ENCODE measurements around the gene TAS1R3. TPM values are rescaled to one million over a fixed set of nuclear protein-coding genes. Genes with fewer than 3 reads are reported as not detected.

Gene TAS1R3
- total and polyA plus RNA-seq, 5 donors from 2014 or later, result 0.06 to 2.0 (median 0.11) TPM; not detected in 2

GRCh38 chr1:1373051-1373814 lies 42.2 kb downstream of the TAS1R3 start:
- Mint-ChIP-seq H3K4me1 (peaks cover 0 to 36% (median 6%) of the 10 kb centered on the region in 4 donors), H3K27ac (peak overlapping the region in 2 of 3 donors; percentile 38 to 42), H3K27me3 (no peaks in the 10 kb centered on the region), H3K4me3 (peak overlapping the region; percentile 33 to 95 (median 76)), H3K9me3 (no peaks in the 10 kb centered on the region), H3K36me3 (no peaks in the 10 kb centered on the region)
- ATAC-seq (ENCODE audit: low read depth in 2 of 2) (no peak), DNase-seq (no peak)
- Histone ChIP-seq H3K27ac (ENCODE audit: insufficient read depth, low read length, poor library complexity, severe bottlenecking) (peak overlapping the region; percentile 94), H3K27me3 (ENCODE audit: control insufficient read depth, insufficient read depth, low read length) (no peaks in the 10 kb centered on the region), H3K36me3 (ENCODE audit: control insufficient read depth, insufficient read depth, low read length) (no peaks in the 10 kb centered on the region), H3K9me3 (ENCODE audit: control insufficient read depth in 2 of 2, low read length in 2 of 2) (no peaks in the 10 kb centered on the region), H3K4me3 (ENCODE audit: low read depth, low read length) (no peak overlapping the region), H3K4me1 (ENCODE audit: control insufficient read depth, insufficient read depth, low read length, poor library complexity, severe bottlenecking) (peaks cover 39% of the 10 kb centered on the region)

- Mint-ChIP-seq H3K4me3 (peak overlapping the region; percentile 90 to 95 (median 92)), H3K9me3 (no peaks in the 10 kb centered on the region), H3K27me3 (no peaks in the 10 kb centered on the region), H3K27ac (peak overlapping the region in 2 of 3 donors; percentile 69 to 98), H3K4me1 (peaks cover 0 to 36% (median 6%) of the 10 kb centered on the region in 4 donors), H3K36me3 (no peaks in the 10 kb centered on the region)
- Histone ChIP-seq H3K4me3 (ENCODE audit: low read depth, low read length) (no peak overlapping the region), H3K9me3 (ENCODE audit: control insufficient read depth in 2 of 2, low read length in 2 of 2) (no peaks in the 10 kb centered on the region), H3K36me3 (ENCODE audit: control insufficient read depth, insufficient read depth, low read length) (no peaks in the 10 kb centered on the region), H3K27me3 (ENCODE audit: control insufficient read depth, insufficient read depth, low read length) (no peaks in the 10 kb centered on the region), H3K4me1 (ENCODE audit: control insufficient read depth, insufficient read depth, low read length, poor library complexity, severe bottlenecking) (peaks cover 39% of the 10 kb centered on the region), H3K27ac (ENCODE audit: insufficient read depth, low read length, poor library complexity, severe bottlenecking) (peak overlapping the region; percentile 94)
- DNase-seq (no peak), ATAC-seq (ENCODE audit: low read depth in 2 of 2) (no peak)
Observed at GRCh38 chr1:1373815-1374588, 42.9 kb downstream of the TAS1R3 start.

DNA sequence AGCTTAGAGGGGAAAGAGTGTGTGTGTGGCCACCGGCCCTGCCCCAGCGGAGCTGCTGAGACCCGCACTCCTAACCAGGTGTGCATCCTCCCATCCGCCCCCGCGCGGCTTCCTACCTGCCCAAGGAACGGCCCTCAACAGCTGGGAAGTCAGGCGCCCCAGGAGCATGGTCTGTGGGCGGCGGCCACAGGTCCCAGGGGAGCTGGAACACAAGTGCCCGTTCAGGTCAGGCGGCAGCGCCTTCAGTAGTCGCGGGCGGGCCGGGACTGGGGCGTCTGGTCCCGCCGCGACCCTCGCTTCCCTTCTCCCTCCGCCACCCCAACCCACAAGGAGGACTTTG lies 43.5 kb downstream of the TAS1R3 start:
- Mint-ChIP-seq H3K27ac (peak overlapping the region in 2 of 3 donors; percentile 69 to 98), H3K36me3 (no peaks in the 10 kb centered on the region), H3K9me3 (no peaks in the 10 kb centered on the region), H3K4me3 (peak overlapping the region; percentile 90 to 95 (median 92)), H3K4me1 (peaks cover 0 to 36% (median 6%) of the 10 kb centered on the region in 4 donors), H3K27me3 (no peaks in the 10 kb centered on the region)
- H3K4me1 ChIP-seq (ENCODE audit: control insufficient read depth, insufficient read depth, low read length, poor library complexity, severe bottlenecking), result peaks cover 39% of the 10 kb centered on the region
- no peaks in the 10 kb centered on the region for H3K27me3 ChIP-seq (ENCODE audit: control insufficient read depth, insufficient read depth, low read length)
- H3K4me3 ChIP-seq (ENCODE audit: low read depth, low read length), result no peak overlapping the region
- DNase-seq (no peak), ATAC-seq (ENCODE audit: low read depth in 2 of 2) (no peak)
- H3K9me3 ChIP-seq (ENCODE audit: control insufficient read depth in 2 of 2, low read length in 2 of 2), result no peaks in the 10 kb centered on the region
- H3K36me3 ChIP-seq (ENCODE audit: control insufficient read depth, insufficient read depth, low read length), result no peaks in the 10 kb centered on the region
- H3K27ac ChIP-seq (ENCODE audit: insufficient read depth, low read length, poor library complexity, severe bottlenecking), result peak overlapping the region; percentile 94

DNA sequence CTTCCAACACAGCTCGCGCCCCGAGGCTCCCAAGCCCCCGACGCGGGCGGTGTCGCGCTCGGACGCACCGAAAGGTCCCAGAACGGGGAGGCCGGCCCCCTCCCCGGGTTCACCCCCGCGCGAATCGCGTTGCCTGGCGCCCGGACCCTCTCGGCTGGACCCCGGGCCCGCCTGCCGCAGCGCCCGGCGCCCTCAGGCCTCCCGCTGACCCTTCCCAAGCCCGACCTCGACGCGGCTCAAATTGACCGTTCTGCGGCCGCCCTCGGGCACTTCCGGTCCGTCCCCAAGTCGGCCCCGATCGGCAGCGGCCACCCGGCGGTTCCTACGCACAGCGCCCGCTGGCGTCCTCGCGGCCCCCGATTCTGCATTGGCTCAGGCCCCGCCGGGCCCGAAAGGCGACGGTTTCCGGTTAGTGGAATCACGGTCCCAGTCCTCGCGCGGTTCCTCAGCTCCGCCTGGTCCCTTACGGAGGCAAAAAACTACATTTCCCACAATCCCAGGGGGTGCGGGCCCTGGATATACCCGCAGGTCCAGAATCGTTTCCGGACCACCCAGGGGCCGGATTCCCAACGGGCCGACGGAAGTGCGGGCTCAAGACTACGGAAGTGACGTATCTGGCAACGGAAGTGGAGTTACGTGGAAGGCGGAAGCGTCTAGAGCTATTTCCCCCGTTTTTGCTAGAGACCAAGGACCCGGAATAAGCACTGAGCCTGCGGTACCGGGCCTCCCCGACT lies 44.0 kb downstream of the TAS1R3 start, which contains the start of gene AURKAIP1:
Gene AURKAIP1 (minus strand): TSS at position 279 of the 734 bp plus-strand sequence. CDS start 451 bp downstream, outside the sequence.
- Histone ChIP-seq H3K36me3 (ENCODE audit: control insufficient read depth, insufficient read depth, low read length) (no peaks in the 10 kb centered on the region), H3K9me3 (ENCODE audit: control insufficient read depth in 2 of 2, low read length in 2 of 2) (no peaks in the 10 kb centered on the region), H3K4me1 (ENCODE audit: control insufficient read depth, insufficient read depth, low read length, poor library complexity, severe bottlenecking) (peaks cover 39% of the 10 kb centered on the region), H3K4me3 (ENCODE audit: low read depth, low read length) (peak within 1 kb of the TSS; percentile 53), H3K27me3 (ENCODE audit: control insufficient read depth, insufficient read depth, low read length) (no peaks in the 10 kb centered on the region), H3K27ac (ENCODE audit: insufficient read depth, low read length, poor library complexity, severe bottlenecking) (peak within 1 kb of the TSS; percentile 94)
- peaks cover 0 to 35% (median 6%) of the 10 kb centered on the region in 4 donors for H3K4me1 Mint-ChIP-seq
- DNase-seq, result peak; percentile 95 to 100 (median 97)
- H3K9me3 Mint-ChIP-seq, result no peaks in the 10 kb centered on the region
- H3K27ac Mint-ChIP-seq, result peak within 1 kb of the TSS; percentile 96 to 99 (median 98)
- H3K4me3 Mint-ChIP-seq, result peak within 1 kb of the TSS; percentile 90 to 95 (median 94)
- no peaks in the 10 kb centered on the region for H3K36me3 Mint-ChIP-seq
- no peaks in the 10 kb centered on the region for H3K27me3 Mint-ChIP-seq
- ATAC-seq (ENCODE audit: low read depth in 2 of 2), result peak; percentile 88 to 90

GRCh38 chr1:1376551-1377226 lies 45.6 kb downstream of the TAS1R3 start:
- peak overlapping the region in 3 of 4 donors; percentile 29 to 88 (median 69) for H3K4me3 Mint-ChIP-seq
- H3K27me3 ChIP-seq (ENCODE audit: control insufficient read depth, insufficient read depth, low read length), result no peaks in the 10 kb centered on the region

GRCh38 chr1:1377540-1378205 lies 46.6 kb downstream of the TAS1R3 start:
- Mint-ChIP-seq H3K4me3 (peak overlapping the region in 1 of 4 donors; percentile 63), H3K36me3 (no peaks in the 10 kb centered on the region), H3K4me1 (peaks cover 0 to 20% (median 6%) of the 10 kb centered on the region in 4 donors), H3K27me3 (no peaks in the 10 kb centered on the region), H3K9me3 (no peaks in the 10 kb centered on the region), H3K27ac (no peak overlapping the region)
- no peak for DNase-seq
- no peak for ATAC-seq (ENCODE audit: low read depth in 2 of 2)
- Histone ChIP-seq H3K9me3 (ENCODE audit: control insufficient read depth in 2 of 2, low read length in 2 of 2) (no peaks in the 10 kb centered on the region), H3K4me3 (ENCODE audit: low read depth, low read length) (no peak overlapping the region), H3K4me1 (ENCODE audit: control insufficient read depth, insufficient read depth, low read length, poor library complexity, severe bottlenecking) (peaks cover 19% of the 10 kb centered on the region), H3K27me3 (ENCODE audit: control insufficient read depth, insufficient read depth, low read length) (no peaks in the 10 kb centered on the region), H3K36me3 (ENCODE audit: control insufficient read depth, insufficient read depth, low read length) (no peaks in the 10 kb centered on the region), H3K27ac (ENCODE audit: insufficient read depth, low read length, poor library complexity, severe bottlenecking) (no peak overlapping the region)

More at GRCh38 chr1:1376551-1377226, 45.6 kb downstream of the TAS1R3 start:
- Histone ChIP-seq H3K9me3 (ENCODE audit: control insufficient read depth in 2 of 2, low read length in 2 of 2) (no peaks in the 10 kb centered on the region), H3K36me3 (ENCODE audit: control insufficient read depth, insufficient read depth, low read length) (no peaks in the 10 kb centered on the region), H3K27ac (ENCODE audit: insufficient read depth, low read length, poor library complexity, severe bottlenecking) (no peak overlapping the region), H3K4me3 (ENCODE audit: low read depth, low read length) (no peak overlapping the region), H3K4me1 (ENCODE audit: control insufficient read depth, insufficient read depth, low read length, poor library complexity, severe bottlenecking) (peaks cover 28% of the 10 kb centered on the region)
- Mint-ChIP-seq H3K36me3 (no peaks in the 10 kb centered on the region), H3K27ac (peak overlapping the region in 2 of 3 donors; percentile 82 to 96), H3K9me3 (no peaks in the 10 kb centered on the region), H3K27me3 (no peaks in the 10 kb centered on the region), H3K4me1 (peaks cover 0 to 24% (median 6%) of the 10 kb centered on the region in 4 donors)
- DNase-seq (no peak), ATAC-seq (ENCODE audit: low read depth in 2 of 2) (no peak)
